ENCODE results near the gene PURA. TPM values are rescaled to one million over a fixed set of nuclear protein-coding genes. Genes with fewer than 3 reads are reported as not detected.
A peak's percentile ranks its signal among the peaks of the same experiment; 100 is the strongest.

PURA gene
- total RNA-seq, 2 donors from 2014 or later: 39.1 to 43.5 TPM

DNA sequence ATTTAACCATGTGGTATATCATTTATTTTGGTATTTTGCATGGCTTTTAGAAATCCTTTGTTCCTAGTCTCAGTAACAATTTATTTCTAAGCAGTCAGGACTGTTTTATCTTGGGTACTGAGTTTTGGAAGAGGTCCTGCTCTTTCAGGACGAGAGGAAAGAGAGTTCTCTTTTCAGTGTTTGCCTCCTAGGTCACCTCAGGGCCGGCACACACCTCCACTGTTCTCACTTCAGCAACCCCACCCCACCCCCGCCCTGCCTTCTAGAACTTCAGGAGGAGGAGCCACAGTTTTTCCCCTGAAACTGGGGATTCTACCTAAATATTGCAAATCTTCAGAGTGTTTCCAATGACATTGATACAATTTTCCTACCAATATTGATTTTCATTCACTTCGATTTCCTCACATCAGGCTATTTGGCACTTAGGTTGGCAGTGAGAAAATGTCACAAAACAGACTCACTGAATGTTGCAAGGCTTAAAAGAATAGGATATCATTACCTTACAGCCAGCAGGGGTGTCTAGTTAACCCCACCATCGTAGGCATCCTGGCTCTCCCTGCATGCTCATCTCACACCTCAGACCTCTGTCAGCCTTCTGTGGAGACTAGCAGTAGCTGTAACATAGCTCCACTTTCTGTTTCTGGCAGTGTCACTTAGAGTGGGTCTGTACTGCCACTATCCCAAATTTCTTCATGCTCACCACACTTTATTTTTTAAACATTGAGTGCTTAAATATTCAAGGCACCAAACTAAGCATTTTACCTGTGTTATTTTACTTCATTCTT is 17.2 kb downstream of the PURA start:
- DNase-seq (ENCODE audit: low spot score): no peak
- intact Hi-C loops (cut with DNase I): no loop called here

DNA sequence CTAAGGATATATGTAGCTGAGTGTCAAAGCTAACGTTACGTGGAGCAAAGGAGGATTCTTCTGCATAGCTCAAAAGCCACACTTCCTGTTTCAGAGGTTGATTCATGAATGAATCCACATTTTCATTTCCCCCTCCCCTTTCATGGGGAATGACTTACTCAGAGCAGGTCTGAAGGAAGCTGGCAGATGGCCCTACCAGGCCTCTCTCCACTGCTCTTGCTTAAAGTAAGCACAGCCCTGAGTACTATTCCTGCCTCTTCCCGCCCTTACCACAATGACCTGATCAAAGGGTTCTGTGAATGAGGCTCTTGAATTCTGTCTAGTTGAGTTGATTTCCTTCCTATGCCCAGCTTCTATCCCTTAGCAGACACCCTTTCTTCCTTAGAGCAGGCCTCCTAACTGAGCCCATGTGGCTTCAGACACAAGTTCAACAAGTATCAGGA is 18.1 kb downstream of the PURA start:
- DNase-seq (ENCODE audit: low spot score): no peak
- intact Hi-C loops (cut with DNase I): no loop called here

DNA sequence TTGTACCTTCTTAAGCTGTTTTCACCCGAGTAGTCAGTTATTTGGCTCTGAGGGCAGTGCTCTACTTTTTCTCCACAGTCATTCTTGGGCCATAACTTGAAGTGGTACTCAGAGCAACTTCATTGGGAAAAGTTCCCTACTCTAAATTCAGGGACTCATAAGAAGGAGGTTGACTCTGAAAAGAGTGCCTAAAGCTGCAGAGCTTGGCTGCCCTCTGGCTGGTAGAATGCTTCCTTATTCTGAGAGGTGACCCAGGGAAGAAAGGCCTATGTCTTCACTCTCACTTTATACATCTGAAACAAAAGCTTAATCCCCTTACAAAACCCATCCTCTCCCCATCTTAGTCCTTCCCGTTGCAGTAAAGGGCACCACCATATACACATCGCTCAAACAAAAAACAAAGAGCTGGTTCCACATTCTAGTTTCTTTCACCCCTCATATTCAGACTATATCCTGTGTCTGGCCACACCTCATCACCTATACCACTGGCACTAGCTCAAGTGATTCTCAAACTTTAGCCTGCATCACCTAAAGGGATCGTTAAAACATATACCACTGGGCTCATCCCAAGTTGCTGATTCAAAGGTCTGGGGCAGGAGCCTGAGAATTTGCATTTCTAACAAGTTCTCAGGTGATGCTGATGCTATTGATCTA is 19.7 kb downstream of the PURA start:
- DNase-seq (ENCODE audit: low spot score): no peak
- intact Hi-C loops (cut with DNase I): no loop called here

DNA sequence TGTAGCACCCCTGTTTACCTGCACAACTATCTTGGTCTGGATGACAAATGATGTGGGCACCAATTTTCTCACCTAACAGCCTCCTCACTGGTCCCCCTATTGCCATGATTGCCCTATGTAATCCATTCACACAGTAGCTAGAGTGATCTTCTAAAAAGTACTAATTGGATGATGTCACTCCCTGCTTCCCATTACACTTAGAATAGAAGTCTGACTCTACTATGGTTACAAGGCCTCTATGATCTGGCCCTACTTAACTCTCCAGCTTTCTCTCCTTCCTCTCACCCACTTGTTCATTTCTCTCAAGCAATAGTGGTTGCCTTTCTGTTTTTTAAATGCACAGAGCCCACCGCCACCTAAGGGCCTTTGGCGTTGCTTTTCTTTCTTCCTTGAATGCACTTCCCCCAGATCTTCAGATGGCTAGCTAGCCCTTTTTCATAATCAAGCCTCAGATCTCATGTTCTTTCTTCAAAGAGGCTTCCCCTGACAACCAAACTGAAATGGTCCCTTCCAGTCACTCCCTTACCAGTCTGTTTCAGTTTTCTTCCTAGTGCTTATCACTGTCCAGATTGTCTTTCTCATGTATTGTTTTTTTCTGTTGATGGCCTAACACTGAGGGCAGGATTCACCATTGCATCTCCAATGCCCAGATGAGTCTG is 20.5 kb downstream of the PURA start:
- DNase-seq (ENCODE audit: low spot score): no peak
- intact Hi-C loops (cut with DNase I): no loop called here

DNA sequence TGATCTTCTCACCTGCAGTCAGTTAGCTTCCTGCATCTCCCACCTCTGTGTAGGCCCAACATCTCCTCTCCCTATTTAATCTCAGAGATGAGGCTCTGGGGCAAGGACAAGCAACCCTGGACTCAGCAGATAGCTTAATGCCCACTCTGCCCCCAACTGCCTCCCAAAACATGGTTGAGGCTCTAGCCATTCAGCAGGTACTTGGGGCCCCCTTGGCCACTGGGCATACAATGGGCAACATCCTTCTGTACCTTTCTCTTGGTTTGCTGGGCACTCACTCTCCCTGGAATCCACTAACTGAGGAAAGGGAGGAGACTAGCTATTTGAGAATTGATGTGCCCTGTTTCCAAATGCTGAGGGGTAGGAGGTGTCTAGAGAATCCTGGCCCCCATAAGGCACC is 21.2 kb downstream of the PURA start:
- no peak for DNase-seq (ENCODE audit: low spot score)
- intact Hi-C loops (cut with DNase I): no loop called here

DNA sequence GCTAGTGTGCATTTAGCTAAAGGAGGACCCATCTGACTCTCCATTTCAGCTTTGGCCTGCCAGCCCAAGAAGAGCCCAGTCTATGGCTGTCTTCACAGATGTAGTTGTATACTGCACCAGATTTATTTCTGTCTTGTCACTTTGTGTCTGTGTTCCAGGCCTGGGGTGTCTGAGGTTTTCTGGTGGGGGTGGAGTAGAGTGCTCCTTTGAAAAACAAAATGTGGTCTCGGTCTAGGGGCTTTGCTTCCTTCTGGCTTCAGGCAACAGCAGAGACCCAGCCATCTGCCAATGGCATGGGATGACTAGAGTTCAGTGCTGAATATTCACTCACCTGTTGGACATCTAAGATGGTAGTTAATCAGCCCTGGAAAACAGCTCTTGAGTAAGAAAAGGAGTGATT is 22.7 kb downstream of the PURA start:
- intact Hi-C loops (cut with DNase I): no loop called here
- no peak for DNase-seq (ENCODE audit: low spot score)

DNA sequence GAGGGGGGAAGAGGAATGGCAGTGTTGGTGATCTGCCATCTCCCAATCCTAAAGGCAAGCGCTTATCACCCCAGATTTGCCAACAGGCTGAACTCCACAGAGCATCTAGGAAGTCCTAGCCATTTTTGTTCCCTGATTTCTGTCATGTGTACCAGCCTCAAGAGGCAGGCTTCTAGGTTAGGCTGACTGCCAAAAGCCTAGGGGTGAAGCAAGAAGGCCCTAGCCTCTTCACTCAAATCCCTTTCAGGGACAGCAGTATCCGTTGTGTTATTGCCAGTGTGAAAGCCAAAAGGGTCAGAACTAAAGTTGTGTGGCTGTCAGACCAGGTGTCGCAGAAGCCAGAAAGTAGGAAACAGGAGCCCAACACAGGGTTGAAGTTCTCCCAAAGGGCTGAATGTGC is 26.5 kb downstream of the PURA start:
- DNase-seq (ENCODE audit: low spot score): no peak
- intact Hi-C loops (cut with DNase I): loop anchor here in 1 of 2 donors (1.0 to 5.0 kb wide), 3 partner anchors 28 to 1637 kb away; no protein-coding TSS in a partner anchor

DNA sequence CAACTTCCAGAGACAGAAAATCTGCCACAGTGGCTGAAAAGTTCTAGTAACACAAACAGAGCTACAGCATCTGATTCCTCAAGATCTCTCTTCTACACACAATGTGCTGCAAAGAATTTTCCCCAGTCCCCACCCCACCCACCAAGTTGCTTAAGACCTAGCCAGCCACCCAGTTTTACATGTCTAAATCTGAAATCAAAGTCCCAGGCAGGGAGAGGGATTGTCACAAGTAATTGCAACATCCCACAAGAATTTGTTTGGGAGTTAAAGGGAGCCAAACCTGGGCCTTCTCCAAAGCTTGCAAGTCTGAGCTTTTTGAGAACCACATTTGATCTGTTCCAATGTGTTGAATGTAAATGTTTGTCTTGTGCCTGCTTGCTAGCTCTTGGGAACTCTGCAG is 27.3 kb downstream of the PURA start:
- DNase-seq (ENCODE audit: low spot score): no peak
- intact Hi-C loops (cut with DNase I): loop anchor here in 1 of 2 donors (5.0 kb wide), 2 partner anchors 64 to 1636 kb away; no protein-coding TSS in a partner anchor

DNA sequence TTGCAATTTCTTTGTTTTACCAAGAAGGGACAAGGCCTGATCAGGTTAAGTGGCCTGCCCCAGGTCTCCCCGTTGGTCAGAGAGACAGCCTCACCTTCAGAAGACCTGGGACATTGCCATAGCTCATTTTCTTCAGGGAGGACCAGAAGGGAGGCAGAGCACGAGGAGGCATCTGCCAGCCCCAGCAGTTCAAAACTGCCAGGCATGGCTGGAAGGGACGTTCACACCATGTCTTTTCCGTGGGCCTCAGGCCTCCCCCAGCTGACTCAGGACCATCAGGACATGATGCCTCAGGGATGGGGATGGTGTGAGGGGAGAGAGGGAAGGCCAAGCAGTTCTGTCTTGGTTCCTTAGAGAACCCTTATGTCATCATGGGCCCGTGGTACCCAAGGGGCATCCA is 28.3 kb downstream of the PURA start:
- intact Hi-C loops (cut with DNase I): loop anchor here in 1 of 2 donors (5.0 kb wide), 2 partner anchors 65 to 1635 kb away; no protein-coding TSS in a partner anchor
- no peak for DNase-seq (ENCODE audit: low spot score)

DNA sequence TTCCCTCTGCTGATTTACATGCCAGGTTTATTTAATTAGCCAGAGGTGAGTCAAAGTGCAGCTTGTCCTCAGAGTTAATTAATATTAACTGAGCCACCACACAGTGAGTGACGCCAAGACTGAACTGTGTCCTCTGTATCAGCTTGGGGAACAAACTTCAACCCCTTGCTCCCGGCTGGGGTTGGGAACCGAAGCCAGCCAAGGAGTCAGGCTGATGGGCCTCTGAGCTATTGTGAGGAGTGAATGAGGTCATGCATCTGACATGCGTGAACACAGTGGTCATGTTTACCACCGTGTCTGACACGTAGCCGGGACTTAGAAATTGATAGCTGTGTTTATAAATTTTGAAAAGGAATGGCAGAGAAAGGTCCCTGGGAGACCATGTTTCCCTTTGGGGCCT is 28.9 kb downstream of the PURA start:
- DNase-seq (ENCODE audit: low spot score): no peak
- intact Hi-C loops (cut with DNase I): loop anchor here in 1 of 2 donors (5.0 kb wide), 2 partner anchors 66 to 1634 kb away; no protein-coding TSS in a partner anchor

DNA sequence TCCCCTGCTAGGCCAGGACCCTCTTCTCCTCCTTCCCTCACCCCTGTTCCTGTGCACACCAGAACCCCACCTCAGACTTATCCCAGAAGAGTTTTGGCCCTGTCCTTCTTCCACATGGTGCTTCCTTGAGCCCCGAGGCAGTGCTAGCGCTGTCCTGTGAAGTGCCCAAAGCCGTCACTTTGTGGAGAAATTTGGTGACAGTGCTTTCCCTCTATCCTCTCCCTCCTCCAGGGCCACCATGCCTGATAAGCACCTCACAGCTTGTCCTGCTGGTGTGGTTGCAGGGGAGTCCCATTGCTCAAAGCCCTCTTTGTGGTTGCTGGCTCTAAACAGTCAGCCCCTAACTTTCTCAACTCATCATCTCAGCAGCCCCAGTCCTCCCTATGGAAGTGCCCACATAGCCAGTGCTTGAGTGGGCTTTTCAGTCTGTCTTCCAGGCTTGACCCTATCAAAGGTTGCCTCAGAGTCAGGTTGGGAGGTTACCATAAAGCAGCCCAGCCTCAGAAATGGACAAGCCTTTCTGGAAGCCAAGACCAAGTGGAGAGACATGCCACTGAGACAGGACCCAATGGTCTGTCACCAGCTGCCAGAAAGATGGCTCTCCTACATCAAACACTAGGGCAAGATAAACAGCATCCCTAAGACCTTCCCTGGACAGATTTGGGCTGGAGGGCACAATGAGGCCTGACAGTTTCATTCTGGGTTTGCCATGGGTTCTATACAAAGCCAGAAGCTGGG is 29.8 kb downstream of the PURA start:
- intact Hi-C loops (cut with DNase I): loop anchor here in 1 of 2 donors (5.0 kb wide), 2 partner anchors 66 to 1634 kb away; no protein-coding TSS in a partner anchor
- DNase-seq (ENCODE audit: low spot score): no peak

DNA sequence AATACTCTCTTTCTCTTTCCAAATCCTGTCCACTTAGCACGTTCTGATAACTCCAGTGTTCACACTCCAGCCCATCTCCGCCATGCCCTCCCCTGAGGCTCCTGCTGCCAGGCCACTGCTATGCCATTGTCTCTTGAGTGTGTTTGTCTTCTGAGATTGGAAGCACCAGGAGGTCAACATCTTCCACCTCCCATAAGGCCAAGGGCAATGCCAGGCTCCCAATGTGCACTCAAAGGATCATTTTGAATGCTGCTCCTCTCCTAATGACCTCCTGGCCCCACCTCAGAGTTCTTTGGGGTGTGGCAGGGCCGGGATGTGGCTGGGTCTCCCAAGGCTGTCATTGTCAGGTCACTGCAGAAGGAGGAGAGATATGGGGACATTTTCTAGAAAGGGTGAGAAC is 31.3 kb downstream of the PURA start:
- DNase-seq (ENCODE audit: low spot score): no peak
- intact Hi-C loops (cut with DNase I): loop anchor here in 1 of 2 donors (5.0 kb wide), 1 partner anchor 38 kb away; no protein-coding TSS in a partner anchor

DNA sequence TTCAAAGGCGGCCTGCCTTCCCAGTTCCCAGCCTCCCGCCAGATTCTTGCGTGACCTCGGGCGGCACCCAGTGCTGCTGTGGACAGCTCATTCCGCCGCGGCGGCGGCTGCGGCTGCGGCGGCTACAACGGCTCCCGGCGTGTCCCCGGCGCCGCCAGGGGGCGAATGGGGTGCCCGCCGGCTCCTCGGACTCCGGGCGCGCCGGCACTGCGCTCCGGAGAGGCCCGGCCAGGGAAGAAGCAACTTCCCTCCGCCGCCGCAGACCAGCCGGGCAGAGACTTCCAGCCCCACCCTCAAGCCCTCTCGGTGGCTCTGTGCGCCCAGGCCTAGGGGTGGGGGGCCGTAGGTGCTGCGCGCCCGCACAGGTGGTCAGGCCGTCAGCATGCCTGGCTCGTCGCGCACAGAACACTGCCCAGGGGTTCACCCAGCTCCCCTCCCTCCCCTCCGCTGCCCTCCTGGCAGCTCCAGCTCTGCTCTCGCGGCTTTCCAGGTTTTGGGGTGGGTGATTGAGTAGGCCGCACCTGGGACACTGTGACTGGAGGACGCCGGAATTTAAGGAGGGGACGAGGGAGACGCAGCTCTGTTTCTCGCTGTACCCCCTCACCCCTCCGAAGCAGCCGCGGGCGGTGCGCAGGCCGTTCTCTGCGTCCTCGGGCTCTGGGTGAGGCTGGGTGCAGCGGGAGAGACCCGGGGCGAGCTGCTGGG is 32.1 kb downstream of the PURA start:
- DNase-seq (ENCODE audit: low spot score): peak; percentile 91
- intact Hi-C loops (cut with DNase I): loop anchor here in 1 of 2 donors (5.0 kb wide), 1 partner anchor 39 kb away; no protein-coding TSS in a partner anchor

DNA sequence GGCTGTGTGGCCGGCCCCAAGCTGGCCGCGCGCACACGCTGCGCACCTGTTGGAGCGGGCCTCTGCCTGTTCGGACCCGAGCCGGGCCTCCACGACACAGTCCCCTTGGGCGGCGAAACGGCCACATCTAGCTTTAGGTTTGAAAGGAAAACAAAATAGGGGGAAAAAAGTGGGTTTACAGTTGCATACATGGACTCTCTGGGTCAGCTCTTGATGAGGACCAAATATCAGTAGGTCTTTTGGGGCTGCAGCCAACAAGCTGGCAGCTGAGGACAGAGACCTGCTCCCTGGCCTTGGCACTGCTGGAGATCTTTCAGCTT is 32.6 kb downstream of the PURA start:
- intact Hi-C loops (cut with DNase I): loop anchor here in 1 of 2 donors (5.0 kb wide), 1 partner anchor 39 kb away; no protein-coding TSS in a partner anchor
- no peak for DNase-seq (ENCODE audit: low spot score)

DNA sequence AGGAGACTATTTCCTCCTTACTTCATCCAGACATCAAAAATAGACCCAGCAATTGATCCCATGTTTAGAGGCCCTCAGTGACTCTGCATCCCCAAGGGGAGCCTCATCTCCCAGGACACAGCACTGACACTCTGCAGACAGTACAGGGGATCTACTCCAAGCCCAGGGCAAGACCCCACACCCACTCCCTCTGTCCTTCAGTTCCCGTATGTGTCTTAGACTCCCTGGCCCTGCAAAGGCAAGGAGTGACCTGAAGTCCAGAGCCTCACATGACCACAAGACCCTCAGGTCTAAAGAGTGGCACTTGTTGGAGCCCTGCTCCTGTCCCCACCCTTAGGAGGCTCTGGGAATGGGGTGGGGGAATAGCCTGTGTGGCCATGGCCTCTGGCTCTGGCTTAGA is 33.6 kb downstream of the PURA start:
- intact Hi-C loops (cut with DNase I): loop anchor here in 1 of 2 donors (5.0 kb wide), 1 partner anchor 40 kb away; no protein-coding TSS in a partner anchor

DNA sequence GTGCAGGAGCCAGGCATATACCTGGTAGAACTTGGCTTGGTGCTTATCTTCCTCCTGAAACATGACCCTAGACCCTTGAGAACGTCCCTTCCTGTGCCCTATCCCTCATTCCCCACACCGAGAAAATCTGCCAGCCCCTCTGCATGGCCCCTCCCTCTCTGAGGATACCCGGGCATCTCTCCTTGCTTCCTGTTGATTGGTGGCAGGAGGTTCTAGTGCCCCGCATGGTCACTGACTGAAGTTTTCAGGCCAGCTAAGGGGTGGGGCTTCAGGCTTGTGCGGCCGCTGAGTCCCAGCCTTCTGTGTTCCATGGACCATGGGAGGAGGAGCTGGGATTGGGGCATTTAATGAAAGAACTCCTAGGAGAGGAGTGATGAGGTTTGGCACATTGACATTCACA is 34.6 kb downstream of the PURA start:
- no peak for DNase-seq (ENCODE audit: low spot score)
- intact Hi-C loops (cut with DNase I): loop anchor here in 1 of 2 donors (5.0 kb wide), 1 partner anchor 41 kb away; no protein-coding TSS in a partner anchor

More for the DNA sequence above, 33.6 kb downstream of the PURA start:
- no peak for DNase-seq (ENCODE audit: low spot score)

DNA sequence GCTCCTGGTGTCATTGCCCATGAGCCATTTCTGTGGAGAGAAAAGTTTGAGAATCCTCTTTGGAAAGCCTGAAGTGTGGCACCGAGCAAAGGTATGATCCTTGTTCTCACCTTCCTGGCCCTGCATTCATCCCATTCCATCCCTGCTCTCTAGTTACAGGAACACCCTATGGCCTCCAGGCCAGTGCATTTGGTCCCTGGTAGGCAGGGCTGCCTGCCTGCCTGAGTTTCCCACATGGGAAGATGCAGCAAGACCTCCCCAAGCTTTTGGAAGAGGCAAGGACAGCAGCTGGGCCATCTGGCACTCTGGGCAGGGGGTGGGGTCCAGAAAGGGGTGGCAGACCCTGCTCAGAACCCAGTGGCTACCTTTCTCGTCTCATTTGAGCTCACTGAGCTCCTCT is 36.3 kb downstream of the PURA start:
- intact Hi-C loops (cut with DNase I): no loop called here
- no peak for DNase-seq (ENCODE audit: low spot score)

Data from posterior vena cava (tissue), 2 donors.